ENCODE results near the gene RASL10A.
A peak's percentile ranks its signal among the peaks of the same experiment; 100 is the strongest.
"Not testable (repeated sequence)": the region's sequence is repeated elsewhere in the genome, so short reads cannot be mapped to it uniquely, and the experiment has no call there.

The RASL10A gene
- long read RNA-seq, donor 1 = 0 reads
- long read RNA-seq, donor 2 = 0 reads
- long read RNA-seq, donor 3 = 0 reads
- long read RNA-seq, donor 4, partial matches to known transcripts = 0 of 1 reads
- long read RNA-seq, donor 4, other reads (novel, unspliced or antisense) = 0 of 1 reads
- long read RNA-seq, donor 5 = 0 reads
- long read RNA-seq, donor 6, partial matches to known transcripts = 0 of 1 reads
- long read RNA-seq, donor 6, other reads (novel, unspliced or antisense) = 0 of 1 reads
- long read RNA-seq, donor 7 = 0 reads
- long read RNA-seq, donor 8 = 0 reads

- DNase-seq = peak; percentile 61
Measured at GRCh38 chr22:29315286-29316140, at the start of gene RASL10A. RASL10A (minus strand) TSS chr22:29315697; CDS start chr22:29315246, 451 bp downstream.

GRCh38 chr22:29359469-29359868 is 44.0 kb upstream of the RASL10A start:
- DNase-seq = peak; percentile 27

GRCh38 chr22:29357193-29357890 is 41.8 kb upstream of the RASL10A start:
- not testable (repeated sequence) for DNase-seq

GRCh38 chr22:29353860-29354259 is 38.4 kb upstream of the RASL10A start:
- DNase-seq = no peak

- no peak for DNase-seq
Measured at GRCh38 chr22:29353286-29353685, 37.8 kb upstream of the RASL10A start.

- DNase-seq = no peak
Measured at GRCh38 chr22:29352778-29353177, 37.3 kb upstream of the RASL10A start.

- no peak for DNase-seq
Measured at GRCh38 chr22:29351891-29352290, 36.4 kb upstream of the RASL10A start.

- no peak for DNase-seq
Measured at GRCh38 chr22:29351042-29351441, 35.5 kb upstream of the RASL10A start.

- DNase-seq = no peak
Measured at GRCh38 chr22:29348956-29349355, 33.5 kb upstream of the RASL10A start.

GRCh38 chr22:29348041-29348440 is 32.5 kb upstream of the RASL10A start:
- no peak for DNase-seq

- no peak for DNase-seq
Measured at GRCh38 chr22:29346659-29347058, 31.2 kb upstream of the RASL10A start.

GRCh38 chr22:29345932-29346331 is 30.4 kb upstream of the RASL10A start:
- no peak for DNase-seq

GRCh38 chr22:29344889-29345288 is 29.4 kb upstream of the RASL10A start:
- not testable (repeated sequence) for DNase-seq

GRCh38 chr22:29344137-29344536 is 28.6 kb upstream of the RASL10A start:
- DNase-seq = no peak

- no peak for DNase-seq
Measured at GRCh38 chr22:29343313-29343805, 27.9 kb upstream of the RASL10A start.

- no peak for DNase-seq
Measured at GRCh38 chr22:29342577-29343312, 27.2 kb upstream of the RASL10A start.

GRCh38 chr22:29342177-29342576 is 26.7 kb upstream of the RASL10A start:
- no peak for DNase-seq

- no peak for DNase-seq
Measured at GRCh38 chr22:29341849-29342127, 26.3 kb upstream of the RASL10A start.

GRCh38 chr22:29341056-29341848 is 25.8 kb upstream of the RASL10A start:
- DNase-seq = no peak

- DNase-seq = no peak
Measured at GRCh38 chr22:29340566-29340965, 25.1 kb upstream of the RASL10A start.

Data from right kidney (tissue), 9 donors.